HUES48 (cell line): ENCODE measurements around the gene TMEM31.

ENCODE experiments used
- H3K27ac ChIP-seq: one replicate; pipeline ENCODE4 v1.7.0; 2013; ENCODE audit warnings: low read depth, low read length, inconsistent platforms
- H3K27me3 ChIP-seq: 2 replicates; pipeline ENCODE4 v1.6.1; 2013; ENCODE audit warnings: mild to moderate bottlenecking, low read length; ENCODE audit not compliant: control insufficient read depth, insufficient read depth
- H3K36me3 ChIP-seq: 2 replicates; pipeline ENCODE4 v1.6.1; 2013; ENCODE audit warnings: low read length; ENCODE audit not compliant: control insufficient read depth, insufficient read depth
- H3K4me1 ChIP-seq: 2 replicates; pipeline ENCODE4 v1.6.1; 2013; ENCODE audit warnings: mild to moderate bottlenecking, low read length; ENCODE audit not compliant: control insufficient read depth, insufficient read depth
- H3K4me3 ChIP-seq: 2 replicates; pipeline ENCODE4 v1.5.1; 2013; ENCODE audit warnings: mild to moderate bottlenecking, low read depth, low read length
- H3K9ac ChIP-seq: 2 replicates; pipeline ENCODE4 v1.6.1; 2013; ENCODE audit warnings: mild to moderate bottlenecking, low read depth, low read length, moderate library complexity
- H3K9me3 ChIP-seq: 2 replicates; pipeline ENCODE4 v1.6.1; 2013; ENCODE audit warnings: low read length; ENCODE audit not compliant: control insufficient read depth, insufficient read depth

Gene TMEM31

DNA sequence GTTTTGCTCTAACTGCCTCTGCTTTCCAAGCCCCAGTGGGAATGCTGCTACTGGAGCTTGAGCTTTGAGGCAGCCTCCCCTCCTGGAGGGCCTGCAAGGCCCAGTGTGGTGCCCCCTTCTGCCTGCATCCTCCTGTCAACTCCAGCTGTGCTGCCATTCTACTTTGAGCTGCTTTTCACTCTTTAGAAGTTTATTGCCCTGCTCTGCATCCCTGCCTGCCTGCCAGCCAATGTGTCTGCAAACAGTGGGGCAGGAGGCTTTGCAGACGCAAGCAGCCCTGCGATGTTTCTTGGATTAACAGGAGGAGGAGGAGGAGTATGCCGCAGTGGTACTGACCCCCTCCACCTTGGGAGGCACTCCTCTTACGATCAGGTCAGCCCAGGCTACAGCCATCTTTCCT is 16.4 kb downstream of the TMEM31 start:
- peaks cover 51% of the 10 kb centered on the region for H3K4me1 ChIP-seq
- no peak overlapping the region for H3K4me3 ChIP-seq
- H3K27ac ChIP-seq = no peak overlapping the region
- no peak overlapping the region for H3K9ac ChIP-seq
- H3K36me3 ChIP-seq = no peaks in the 10 kb centered on the region
- peaks cover 26% of the 10 kb centered on the region; the same call in 1 of the 2 replicates for H3K27me3 ChIP-seq
- H3K9me3 ChIP-seq = no peaks in the 10 kb centered on the region

DNA sequence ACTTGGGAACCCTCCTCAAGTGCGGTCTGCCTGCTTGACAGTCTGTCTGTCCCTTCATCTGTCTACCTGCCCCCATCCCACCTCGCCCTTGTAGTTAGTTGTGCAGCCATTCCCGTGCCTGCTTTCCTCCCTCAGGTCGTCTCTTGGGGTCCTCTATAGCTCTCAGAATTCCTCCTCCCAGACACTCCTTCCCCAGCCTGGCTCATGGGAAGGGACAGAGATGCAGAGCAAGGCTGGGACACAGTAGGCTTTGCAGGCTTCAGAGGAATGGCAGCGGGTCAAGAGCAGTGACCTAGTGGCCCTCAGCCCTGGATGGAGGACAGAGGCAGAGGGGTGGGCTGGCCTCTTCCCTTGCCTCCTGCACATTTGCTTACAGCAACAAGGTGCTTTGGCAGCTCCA is 18.3 kb downstream of the TMEM31 start:
- H3K36me3 ChIP-seq = no peaks in the 10 kb centered on the region
- no peaks in the 10 kb centered on the region for H3K9me3 ChIP-seq
- H3K27me3 ChIP-seq = peaks cover 22% of the 10 kb centered on the region; the same call in 1 of the 2 replicates
- peaks cover 51% of the 10 kb centered on the region for H3K4me1 ChIP-seq
- no peak overlapping the region for H3K4me3 ChIP-seq
- no peak overlapping the region for H3K27ac ChIP-seq
- H3K9ac ChIP-seq = no peak overlapping the region

DNA sequence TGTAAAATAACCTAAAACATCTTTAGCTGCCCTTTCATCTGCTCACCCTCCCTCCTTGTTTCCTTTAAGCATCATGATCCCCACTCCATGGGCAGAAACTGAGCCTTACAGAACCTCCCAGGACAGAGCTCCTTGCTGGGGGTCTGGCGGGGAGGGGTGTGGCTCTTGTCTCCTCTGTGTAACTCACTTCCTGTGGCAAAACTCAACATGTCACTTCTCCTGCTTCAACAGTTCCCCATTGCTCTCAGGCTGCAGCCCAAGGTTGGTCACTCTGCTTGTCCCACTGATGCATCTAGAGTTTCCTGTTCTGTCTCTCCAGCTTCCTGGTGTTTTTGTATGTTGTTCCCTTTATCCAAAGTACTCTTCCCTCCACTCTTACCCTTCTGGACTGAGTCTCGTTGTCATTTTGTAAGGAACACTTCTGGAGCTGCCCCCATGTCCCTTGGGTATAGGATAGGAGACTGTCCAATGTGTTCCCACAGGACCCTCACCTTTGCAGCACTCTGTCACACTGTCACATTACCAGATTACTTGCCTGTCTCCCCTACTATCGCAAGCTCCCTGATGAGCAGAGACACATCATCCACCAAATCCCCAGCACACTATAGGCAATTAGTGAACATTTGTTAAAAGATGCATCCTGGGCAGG is 19.6 kb downstream of the TMEM31 start:
- H3K9me3 ChIP-seq = no peaks in the 10 kb centered on the region
- no peak overlapping the region; the same call in 1 of the 2 replicates for H3K4me3 ChIP-seq
- no peaks in the 10 kb centered on the region for H3K36me3 ChIP-seq
- H3K27ac ChIP-seq = peak overlapping the region; percentile 43
- no peak overlapping the region for H3K9ac ChIP-seq
- H3K4me1 ChIP-seq = peaks cover 51% of the 10 kb centered on the region
- H3K27me3 ChIP-seq = peaks cover 22% of the 10 kb centered on the region; the same call in 1 of the 2 replicates

DNA sequence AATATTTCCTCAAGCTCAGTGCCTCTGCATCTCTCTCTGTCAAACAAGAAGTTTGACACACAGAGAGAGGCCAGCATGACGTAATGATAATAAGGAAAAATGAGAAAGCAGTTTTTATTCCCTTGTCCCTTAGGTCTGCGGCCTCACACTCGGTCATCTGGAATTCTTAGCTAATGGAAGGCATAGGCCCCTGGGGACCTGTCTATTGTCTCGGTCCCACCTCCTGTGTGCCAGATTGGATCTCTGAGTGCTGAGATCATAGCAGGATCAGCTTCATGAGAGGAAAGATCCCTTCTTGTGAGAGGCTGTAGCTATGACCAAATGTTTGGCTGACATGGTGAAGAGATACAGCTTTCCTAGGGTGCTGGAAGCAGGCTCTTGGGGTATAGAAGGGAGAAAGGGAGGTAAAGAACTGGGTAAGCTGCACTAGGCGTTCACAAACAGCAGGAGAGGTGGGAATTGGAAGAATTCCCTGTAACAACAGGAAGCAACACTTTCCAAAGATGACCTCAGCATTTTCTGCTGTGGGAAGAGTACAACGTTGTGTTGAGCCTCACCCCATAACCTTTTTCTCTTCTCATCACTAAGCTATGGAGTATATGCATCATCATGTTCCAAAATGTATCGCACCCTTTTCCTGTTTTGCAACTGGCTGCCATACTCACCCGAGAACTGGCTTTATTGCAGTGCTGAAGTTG is 20.2 kb downstream of the TMEM31 start:
- Histone ChIP-seq H3K27me3 (peaks cover 19% of the 10 kb centered on the region; the same call in 1 of the 2 replicates), H3K4me1 (peaks cover 51% of the 10 kb centered on the region), H3K9ac (no peak overlapping the region), H3K4me3 (no peak overlapping the region; the same call in 1 of the 2 replicates), H3K27ac (peak overlapping the region; percentile 43), H3K36me3 (no peaks in the 10 kb centered on the region), H3K9me3 (no peaks in the 10 kb centered on the region)

DNA sequence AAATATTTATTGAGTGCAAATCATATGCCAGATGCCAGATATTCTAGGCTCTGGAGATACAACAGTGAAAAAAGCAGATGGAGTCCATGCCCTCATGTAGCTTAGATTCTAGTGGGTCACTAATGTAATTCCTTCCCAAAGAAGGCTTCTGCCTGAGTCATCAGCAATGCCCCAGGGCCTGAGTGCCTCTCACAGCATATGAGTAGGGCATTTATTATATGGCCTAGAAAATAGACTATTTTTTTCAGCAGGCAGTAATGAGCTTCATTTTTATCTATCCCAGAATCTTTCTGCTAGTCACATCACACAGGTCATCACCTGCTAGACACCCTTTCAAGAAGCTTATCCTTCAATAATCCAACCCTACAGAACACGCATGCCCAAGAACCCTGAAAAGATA is 22.3 kb downstream of the TMEM31 start:
- H3K4me1 ChIP-seq = peaks cover 37% of the 10 kb centered on the region
- H3K27ac ChIP-seq = no peak overlapping the region
- no peak overlapping the region for H3K4me3 ChIP-seq
- no peak overlapping the region for H3K9ac ChIP-seq
- H3K9me3 ChIP-seq = no peaks in the 10 kb centered on the region
- H3K36me3 ChIP-seq = no peaks in the 10 kb centered on the region
- H3K27me3 ChIP-seq = peaks cover 22% of the 10 kb centered on the region

DNA sequence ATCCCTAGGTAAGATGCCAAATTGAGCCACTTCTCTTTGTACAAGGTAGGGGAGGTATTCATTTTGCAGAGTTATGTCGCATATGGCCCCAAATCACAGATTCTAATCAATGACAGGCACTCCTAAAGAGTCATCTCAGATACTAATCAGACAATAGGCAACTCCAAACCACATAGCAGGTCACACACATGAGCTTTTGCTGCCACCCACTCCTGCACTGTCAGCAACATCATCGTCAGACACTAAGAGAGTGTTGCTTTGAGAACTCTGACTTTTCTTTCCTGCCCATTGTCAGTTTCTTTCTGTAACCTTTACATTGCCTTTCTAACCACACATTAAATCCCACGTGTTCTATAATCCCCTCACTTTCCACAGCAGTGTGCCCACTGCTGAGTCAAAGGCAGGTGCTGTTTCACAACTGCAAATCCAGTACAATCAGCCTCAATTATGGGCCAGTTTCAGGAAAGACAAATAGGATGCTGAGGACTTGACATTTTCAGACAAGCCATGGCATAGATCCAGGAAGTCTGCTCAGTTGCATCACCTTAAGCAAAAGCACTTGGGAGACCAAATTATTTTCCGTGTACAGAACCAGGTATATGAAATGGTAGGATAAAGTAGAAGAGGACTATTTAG is 23.5 kb downstream of the TMEM31 start:
- peaks cover 19% of the 10 kb centered on the region; the same call in 1 of the 2 replicates for H3K27me3 ChIP-seq
- H3K36me3 ChIP-seq = no peaks in the 10 kb centered on the region
- no peak overlapping the region for H3K9ac ChIP-seq
- peaks cover 25% of the 10 kb centered on the region for H3K4me1 ChIP-seq
- no peak overlapping the region for H3K4me3 ChIP-seq
- no peak overlapping the region for H3K27ac ChIP-seq
- H3K9me3 ChIP-seq = no peaks in the 10 kb centered on the region

DNA sequence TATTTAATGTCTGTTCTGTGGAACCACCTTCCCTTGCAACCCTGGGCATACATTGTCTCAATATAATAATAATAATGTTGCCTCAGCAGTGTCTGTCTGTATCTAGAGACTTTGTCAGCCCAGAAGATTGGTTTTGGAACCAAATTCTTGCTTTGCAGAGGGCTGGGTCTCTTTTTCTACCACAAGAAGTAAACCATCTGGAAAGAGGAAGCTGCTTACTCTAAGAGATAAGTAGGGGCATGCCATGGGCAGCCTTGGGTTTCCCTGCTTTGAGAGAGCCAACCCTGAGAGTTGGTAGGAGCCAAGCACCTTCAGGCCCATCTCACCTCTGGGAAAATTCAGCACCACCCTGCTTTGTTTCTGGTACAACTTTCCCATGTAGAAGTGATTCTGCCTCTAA is 27.0 kb downstream of the TMEM31 start:
- no peak overlapping the region for H3K4me3 ChIP-seq
- no peaks in the 10 kb centered on the region for H3K9me3 ChIP-seq
- H3K9ac ChIP-seq = no peak overlapping the region
- H3K27ac ChIP-seq = no peak overlapping the region
- H3K36me3 ChIP-seq = no peaks in the 10 kb centered on the region
- peaks cover 14% of the 10 kb centered on the region; the same call in 1 of the 2 replicates for H3K27me3 ChIP-seq
- peaks cover 14% of the 10 kb centered on the region for H3K4me1 ChIP-seq

DNA sequence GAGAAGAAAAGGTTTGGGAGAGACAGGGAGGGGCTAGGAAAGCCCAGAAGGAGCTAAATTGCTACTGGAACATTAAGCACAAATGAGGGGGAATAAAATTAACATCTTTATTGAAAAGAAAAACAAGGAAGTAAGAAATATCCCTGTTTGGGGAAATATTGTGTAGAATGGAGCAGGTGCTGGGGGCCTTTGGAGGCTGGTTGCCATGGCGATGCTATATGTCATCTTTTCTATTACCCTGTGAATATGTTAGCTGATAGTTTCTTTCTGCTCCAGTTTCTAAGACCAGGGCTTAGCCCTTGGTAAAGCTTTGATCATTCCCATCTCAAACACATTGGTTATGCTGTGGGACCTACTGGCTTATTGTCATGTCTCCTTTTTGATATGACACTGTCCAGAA is 28.7 kb downstream of the TMEM31 start:
- H3K9me3 ChIP-seq = no peaks in the 10 kb centered on the region
- no peak overlapping the region for H3K27ac ChIP-seq
- no peaks in the 10 kb centered on the region for H3K36me3 ChIP-seq
- no peak overlapping the region for H3K9ac ChIP-seq
- H3K27me3 ChIP-seq = peaks cover 4% of the 10 kb centered on the region; the same call in 1 of the 2 replicates
- H3K4me1 ChIP-seq = peaks cover 14% of the 10 kb centered on the region
- no peak overlapping the region for H3K4me3 ChIP-seq

DNA sequence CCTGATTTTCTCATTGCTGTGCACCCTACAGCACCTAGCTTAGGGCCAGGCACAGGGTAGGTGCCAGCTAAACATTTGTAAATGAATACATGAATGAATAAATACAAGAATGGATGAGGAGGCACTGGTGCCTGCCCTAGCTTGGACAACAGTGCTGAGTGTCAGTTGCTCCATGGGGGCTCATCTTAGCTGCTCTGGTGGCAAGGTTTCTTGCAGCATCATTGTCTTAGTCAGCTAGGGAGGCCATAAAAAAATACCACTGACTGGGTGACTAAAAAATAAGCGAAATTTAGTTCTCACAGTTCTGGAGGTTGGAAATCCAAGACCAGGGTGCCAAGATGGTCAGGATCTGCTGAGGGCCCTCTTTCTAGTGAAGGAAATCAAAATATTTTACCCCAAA is 31.2 kb downstream of the TMEM31 start:
- H3K36me3 ChIP-seq = peaks cover 16% of the 10 kb centered on the region
- peak overlapping the region; percentile 64 for H3K9ac ChIP-seq
- H3K27ac ChIP-seq = peak overlapping the region; percentile 96
- H3K4me1 ChIP-seq = peaks cover 30% of the 10 kb centered on the region
- H3K27me3 ChIP-seq = 0 out of 2 replicates have a peak, but pooled peaks cover 4% of the 10 kb centered on the region
- H3K9me3 ChIP-seq = no peaks in the 10 kb centered on the region
- H3K4me3 ChIP-seq = peak overlapping the region; percentile 83

DNA sequence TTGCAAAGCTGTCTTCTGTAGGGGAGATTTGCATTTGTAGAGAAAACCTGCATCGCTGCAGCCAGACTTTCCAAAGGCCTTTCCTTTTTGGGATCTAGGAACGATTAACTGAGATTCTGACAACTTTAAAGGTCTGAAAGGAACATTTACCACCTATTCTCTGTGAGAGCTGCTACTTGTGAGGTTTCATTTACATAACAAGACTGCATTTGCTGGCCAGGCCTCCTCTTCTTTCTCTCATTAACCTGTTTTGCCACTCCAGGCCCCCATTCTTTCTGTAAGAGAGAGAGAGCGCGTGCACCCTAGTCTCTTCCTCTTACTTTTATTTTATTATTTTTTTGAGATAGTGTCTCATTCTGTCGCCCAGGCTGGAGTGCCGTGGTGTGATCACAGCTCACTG is 31.6 kb downstream of the TMEM31 start:
- Histone ChIP-seq H3K9me3 (no peaks in the 10 kb centered on the region), H3K36me3 (peaks cover 20% of the 10 kb centered on the region), H3K27me3 (0 out of 2 replicates have a peak, but pooled peaks cover 4% of the 10 kb centered on the region), H3K27ac (peak overlapping the region; percentile 96), H3K4me1 (peaks cover 31% of the 10 kb centered on the region), H3K9ac (peak overlapping the region; percentile 80), H3K4me3 (peak overlapping the region; percentile 83)

DNA sequence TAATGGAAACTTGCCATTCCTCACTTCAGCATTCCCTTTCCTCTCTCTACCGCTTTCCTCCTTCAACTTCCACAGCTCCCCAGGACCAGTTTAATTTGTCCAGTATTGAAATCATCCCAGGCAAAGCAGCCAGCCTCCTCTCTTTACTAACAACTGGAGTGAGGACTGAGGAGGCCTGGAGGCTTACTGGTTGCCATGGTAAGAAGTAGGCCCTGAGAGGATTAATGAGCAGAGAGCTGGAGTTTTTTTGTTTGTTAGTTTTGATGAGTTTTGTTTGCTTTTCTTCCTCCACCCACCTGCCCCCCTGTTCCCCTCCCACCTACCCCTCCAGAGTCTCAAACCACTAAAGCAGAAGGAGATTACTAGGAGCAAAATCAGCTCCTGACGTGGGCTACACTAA is 36.5 kb downstream of the TMEM31 start:
- Histone ChIP-seq H3K36me3 (peaks cover 67% of the 10 kb centered on the region), H3K4me3 (peak overlapping the region; percentile 83; the same call in 1 of the 2 replicates), H3K9ac (no peak overlapping the region), H3K27ac (no peak overlapping the region), H3K27me3 (no peaks in the 10 kb centered on the region), H3K9me3 (no peaks in the 10 kb centered on the region), H3K4me1 (peaks cover 17% of the 10 kb centered on the region)
